ENCODE data around the gene MFAP3.

Gene MFAP3

DNA sequence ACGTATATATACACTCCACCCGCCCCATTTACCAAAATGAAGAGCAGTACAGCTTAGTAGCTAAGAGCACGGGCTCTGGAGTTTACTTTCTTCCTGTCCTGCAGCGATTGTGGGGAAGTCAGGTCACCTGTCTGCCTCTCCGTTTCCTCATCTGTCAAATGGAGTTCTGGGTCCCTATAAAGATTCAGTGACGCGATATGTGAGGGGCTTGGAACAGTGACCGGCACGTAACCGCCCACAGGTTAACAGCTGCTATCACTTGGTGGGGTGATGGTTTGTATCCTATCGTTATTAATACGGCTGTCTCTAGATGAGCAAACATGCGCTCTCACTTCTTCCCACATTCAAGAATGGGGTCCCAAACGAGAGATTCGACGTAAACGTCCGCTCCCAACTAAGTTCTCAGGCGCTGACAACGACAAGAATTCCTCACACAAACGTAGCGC is 483 bp upstream of the MFAP3 start:
- ATAC-seq: peak; percentile 62

DNA sequence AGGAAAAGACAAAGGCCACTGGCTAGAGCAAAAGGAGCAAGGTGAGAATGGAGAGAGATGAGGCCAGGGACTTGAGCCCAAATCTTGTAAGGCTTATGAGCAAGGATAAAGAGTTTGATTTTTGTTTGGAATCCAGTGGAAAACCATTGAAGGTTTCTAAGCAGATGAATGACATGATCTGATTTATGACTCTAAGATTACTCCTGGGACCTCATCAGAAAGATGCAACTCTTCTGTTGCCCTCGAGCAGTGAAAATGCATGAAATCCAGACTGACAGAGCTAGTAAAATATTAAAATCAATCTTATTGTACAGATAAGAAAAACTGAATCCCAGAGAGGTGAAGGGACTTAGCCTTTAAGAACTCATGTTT is 677 bp downstream of the MFAP3 start:
- no peak for ATAC-seq
- no peak for TF ChIP-seq CREB5 (CRISPR knock-in tag; IDR thresholded peaks at IDR 0.05; ENCODE audit: low read depth)
- no peak for TF ChIP-seq ISL1 (CRISPR knock-in tag; IDR thresholded peaks at IDR 0.05)
- no peak for TF ChIP-seq PPARA (CRISPR knock-in tag; IDR thresholded peaks at IDR 0.05; ENCODE audit: borderline replicate concordance)
- TF ChIP-seq, protein P1, sequence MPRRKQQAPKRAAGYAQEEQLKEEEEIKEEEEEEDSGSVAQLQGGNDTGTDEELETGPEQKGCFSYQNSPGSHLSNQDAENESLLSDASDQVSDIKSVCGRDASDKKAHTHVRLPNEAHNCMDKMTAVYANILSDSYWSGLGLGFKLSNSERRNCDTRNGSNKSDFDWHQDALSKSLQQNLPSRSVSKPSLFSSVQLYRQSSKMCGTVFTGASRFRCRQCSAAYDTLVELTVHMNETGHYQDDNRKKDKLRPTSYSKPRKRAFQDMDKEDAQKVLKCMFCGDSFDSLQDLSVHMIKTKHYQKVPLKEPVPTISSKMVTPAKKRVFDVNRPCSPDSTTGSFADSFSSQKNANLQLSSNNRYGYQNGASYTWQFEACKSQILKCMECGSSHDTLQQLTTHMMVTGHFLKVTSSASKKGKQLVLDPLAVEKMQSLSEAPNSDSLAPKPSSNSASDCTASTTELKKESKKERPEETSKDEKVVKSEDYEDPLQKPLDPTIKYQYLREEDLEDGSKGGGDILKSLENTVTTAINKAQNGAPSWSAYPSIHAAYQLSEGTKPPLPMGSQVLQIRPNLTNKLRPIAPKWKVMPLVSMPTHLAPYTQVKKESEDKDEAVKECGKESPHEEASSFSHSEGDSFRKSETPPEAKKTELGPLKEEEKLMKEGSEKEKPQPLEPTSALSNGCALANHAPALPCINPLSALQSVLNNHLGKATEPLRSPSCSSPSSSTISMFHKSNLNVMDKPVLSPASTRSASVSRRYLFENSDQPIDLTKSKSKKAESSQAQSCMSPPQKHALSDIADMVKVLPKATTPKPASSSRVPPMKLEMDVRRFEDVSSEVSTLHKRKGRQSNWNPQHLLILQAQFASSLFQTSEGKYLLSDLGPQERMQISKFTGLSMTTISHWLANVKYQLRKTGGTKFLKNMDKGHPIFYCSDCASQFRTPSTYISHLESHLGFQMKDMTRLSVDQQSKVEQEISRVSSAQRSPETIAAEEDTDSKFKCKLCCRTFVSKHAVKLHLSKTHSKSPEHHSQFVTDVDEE (CRISPR knock-in tag; IDR thresholded peaks at IDR 0.05): no peak
- TF ChIP-seq ZNF70 (CRISPR knock-in tag; IDR thresholded peaks at IDR 0.05): no peak
- no peak for TF ChIP-seq ZNF8 (CRISPR knock-in tag; IDR thresholded peaks at IDR 0.05)
- no peak for TF ChIP-seq CSDC2 (CRISPR knock-in tag; IDR thresholded peaks at IDR 0.05)
- no peak for TF ChIP-seq SNAI2 (CRISPR knock-in tag; IDR thresholded peaks at IDR 0.05)
- no peak for TF ChIP-seq OSR1 (CRISPR knock-in tag; IDR thresholded peaks at IDR 0.05)
- TF ChIP-seq ARNTL (CRISPR knock-in tag; IDR thresholded peaks at IDR 0.05; ENCODE audit: borderline replicate concordance, low read depth): no peak

More for the DNA sequence above, 483 bp upstream of the MFAP3 start:
- no peak for TF ChIP-seq POU6F1 (CRISPR knock-in tag; IDR thresholded peaks at IDR 0.05; ENCODE audit: borderline replicate concordance, low read depth)
- TF ChIP-seq SNAI2 (CRISPR knock-in tag; IDR thresholded peaks at IDR 0.05): no peak
- TF ChIP-seq ZNF8 (CRISPR knock-in tag; IDR thresholded peaks at IDR 0.05): no peak
- no peak for TF ChIP-seq ZFP3 (CRISPR knock-in tag; IDR thresholded peaks at IDR 0.05)
- no peak for TF ChIP-seq BACH2 (CRISPR knock-in tag; IDR thresholded peaks at IDR 0.05; ENCODE audit: borderline replicate concordance)
- no peak for TF ChIP-seq OSR1 (CRISPR knock-in tag; IDR thresholded peaks at IDR 0.05)
- TF ChIP-seq, protein P2, sequence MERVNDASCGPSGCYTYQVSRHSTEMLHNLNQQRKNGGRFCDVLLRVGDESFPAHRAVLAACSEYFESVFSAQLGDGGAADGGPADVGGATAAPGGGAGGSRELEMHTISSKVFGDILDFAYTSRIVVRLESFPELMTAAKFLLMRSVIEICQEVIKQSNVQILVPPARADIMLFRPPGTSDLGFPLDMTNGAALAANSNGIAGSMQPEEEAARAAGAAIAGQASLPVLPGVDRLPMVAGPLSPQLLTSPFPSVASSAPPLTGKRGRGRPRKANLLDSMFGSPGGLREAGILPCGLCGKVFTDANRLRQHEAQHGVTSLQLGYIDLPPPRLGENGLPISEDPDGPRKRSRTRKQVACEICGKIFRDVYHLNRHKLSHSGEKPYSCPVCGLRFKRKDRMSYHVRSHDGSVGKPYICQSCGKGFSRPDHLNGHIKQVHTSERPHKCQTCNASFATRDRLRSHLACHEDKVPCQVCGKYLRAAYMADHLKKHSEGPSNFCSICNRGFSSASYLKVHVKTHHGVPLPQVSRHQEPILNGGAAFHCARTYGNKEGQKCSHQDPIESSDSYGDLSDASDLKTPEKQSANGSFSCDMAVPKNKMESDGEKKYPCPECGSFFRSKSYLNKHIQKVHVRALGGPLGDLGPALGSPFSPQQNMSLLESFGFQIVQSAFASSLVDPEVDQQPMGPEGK (CRISPR knock-in tag; IDR thresholded peaks at IDR 0.05; ENCODE audit: borderline replicate concordance): no peak
- TF ChIP-seq TCF4 (CRISPR knock-in tag; IDR thresholded peaks at IDR 0.05; ENCODE audit: borderline replicate concordance): no peak
- TF ChIP-seq, protein P3, sequence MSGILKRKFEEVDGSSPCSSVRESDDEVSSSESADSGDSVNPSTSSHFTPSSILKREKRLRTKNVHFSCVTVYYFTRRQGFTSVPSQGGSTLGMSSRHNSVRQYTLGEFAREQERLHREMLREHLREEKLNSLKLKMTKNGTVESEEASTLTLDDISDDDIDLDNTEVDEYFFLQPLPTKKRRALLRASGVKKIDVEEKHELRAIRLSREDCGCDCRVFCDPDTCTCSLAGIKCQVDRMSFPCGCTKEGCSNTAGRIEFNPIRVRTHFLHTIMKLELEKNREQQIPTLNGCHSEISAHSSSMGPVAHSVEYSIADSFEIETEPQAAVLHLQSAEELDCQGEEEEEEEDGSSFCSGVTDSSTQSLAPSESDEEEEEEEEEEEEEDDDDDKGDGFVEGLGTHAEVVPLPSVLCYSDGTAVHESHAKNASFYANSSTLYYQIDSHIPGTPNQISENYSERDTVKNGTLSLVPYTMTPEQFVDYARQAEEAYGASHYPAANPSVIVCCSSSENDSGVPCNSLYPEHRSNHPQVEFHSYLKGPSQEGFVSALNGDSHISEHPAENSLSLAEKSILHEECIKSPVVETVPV (CRISPR knock-in tag; IDR thresholded peaks at IDR 0.05): no peak
- TF ChIP-seq CSDC2 (CRISPR knock-in tag; IDR thresholded peaks at IDR 0.05): no peak
- TF ChIP-seq ZFP30 (CRISPR knock-in tag; IDR thresholded peaks at IDR 0.05): no peak
- no peak for TF ChIP-seq ZNF70 (CRISPR knock-in tag; IDR thresholded peaks at IDR 0.05)
- no peak for TF ChIP-seq ESRRG (CRISPR knock-in tag; IDR thresholded peaks at IDR 0.05)
- TF ChIP-seq CREB5 (CRISPR knock-in tag; IDR thresholded peaks at IDR 0.05; ENCODE audit: low read depth): no peak
- no peak for TF ChIP-seq ARNTL (CRISPR knock-in tag; IDR thresholded peaks at IDR 0.05; ENCODE audit: borderline replicate concordance, low read depth)

GRCh38 chr5:154042766-154043165 is 4.0 kb downstream of the MFAP3 start:
- TF ChIP-seq, protein P1 (CRISPR knock-in tag; IDR thresholded peaks at IDR 0.05): no peak
- TF ChIP-seq, protein P2 (CRISPR knock-in tag; IDR thresholded peaks at IDR 0.05; ENCODE audit: borderline replicate concordance): no peak
- TF ChIP-seq TCF4 (CRISPR knock-in tag; IDR thresholded peaks at IDR 0.05; ENCODE audit: borderline replicate concordance): no peak
- no peak for ATAC-seq
